Stimulated activated CD4-positive, alpha-beta T cell treated with anti-CD3 and anti-CD28 coated beads, Interleukin-15, amount 100 ng/mL, for 48 hours (primary cell): ENCODE data around the gene RHOF.

Experiments used
- DNase-seq, 2 donors: peaks; one replicate each; pipeline ENCODE4 v3.0.0-alpha.2; 2020; ENCODE audit warnings: low read depth in 2 of 2

The RHOF gene

GRCh38 chr12:121819212-121819949, 25.9 kb upstream of the RHOF start:
- no peak for DNase-seq

- DNase-seq, result no peak
Measured at GRCh38 chr12:121817648-121818043, 24.2 kb upstream of the RHOF start.

- DNase-seq, result no peak
Measured at GRCh38 chr12:121816925-121817647, 23.6 kb upstream of the RHOF start.

GRCh38 chr12:121815263-121815662, 21.8 kb upstream of the RHOF start:
- no peak for DNase-seq

- no peak for DNase-seq
Measured at GRCh38 chr12:121814429-121815119, 21.1 kb upstream of the RHOF start.

- no peak for DNase-seq
Measured at GRCh38 chr12:121813951-121814350, 20.5 kb upstream of the RHOF start.

GRCh38 chr12:121812921-121813896, 19.7 kb upstream of the RHOF start:
- DNase-seq, result no peak

- DNase-seq, result no peak
Measured at GRCh38 chr12:121812320-121812871, 18.9 kb upstream of the RHOF start.

GRCh38 chr12:121811434-121812319, 18.2 kb upstream of the RHOF start:
- DNase-seq, result no peak

- DNase-seq, result no peak
Measured at GRCh38 chr12:121810833-121811433, 17.4 kb upstream of the RHOF start.

- no peak for DNase-seq
Measured at GRCh38 chr12:121810234-121810817, 16.8 kb upstream of the RHOF start.

- DNase-seq, result no peak
Measured at GRCh38 chr12:121809712-121810116, 16.2 kb upstream of the RHOF start.

- DNase-seq, result no peak
Measured at GRCh38 chr12:121808623-121809022, 15.1 kb upstream of the RHOF start.

GRCh38 chr12:121807642-121808347, 14.3 kb upstream of the RHOF start:
- no peak for DNase-seq

- no peak for DNase-seq
Measured at GRCh38 chr12:121806546-121807423, 13.3 kb upstream of the RHOF start.

- no peak for DNase-seq
Measured at GRCh38 chr12:121806009-121806545, 12.6 kb upstream of the RHOF start.
